NCI-H460 (cell line): ENCODE results near the gene ACOT2. TPM values are rescaled to one million over a fixed set of nuclear protein-coding genes. Genes with fewer than 3 reads are reported as not detected.

ENCODE experiments used
- DNase-seq: peaks from one replicate; pipeline ENCODE4 v3.0.0-alpha.2; 2016; ENCODE audit warnings: low read depth; ENCODE audit errors: extremely low read depth
- total RNA-seq: library from RNA; depleted of rRNA; stranded (reverse); fragments of >200 nt; shearing (Covaris generic); gene quantifications from 2 replicates; pipeline ENCODE4 v1.2.3, GENCODE V29; 2014; rRNA removed

Gene ACOT2
- total RNA-seq, 1 experiment from 2014 or later: 50.4 TPM

DNA sequence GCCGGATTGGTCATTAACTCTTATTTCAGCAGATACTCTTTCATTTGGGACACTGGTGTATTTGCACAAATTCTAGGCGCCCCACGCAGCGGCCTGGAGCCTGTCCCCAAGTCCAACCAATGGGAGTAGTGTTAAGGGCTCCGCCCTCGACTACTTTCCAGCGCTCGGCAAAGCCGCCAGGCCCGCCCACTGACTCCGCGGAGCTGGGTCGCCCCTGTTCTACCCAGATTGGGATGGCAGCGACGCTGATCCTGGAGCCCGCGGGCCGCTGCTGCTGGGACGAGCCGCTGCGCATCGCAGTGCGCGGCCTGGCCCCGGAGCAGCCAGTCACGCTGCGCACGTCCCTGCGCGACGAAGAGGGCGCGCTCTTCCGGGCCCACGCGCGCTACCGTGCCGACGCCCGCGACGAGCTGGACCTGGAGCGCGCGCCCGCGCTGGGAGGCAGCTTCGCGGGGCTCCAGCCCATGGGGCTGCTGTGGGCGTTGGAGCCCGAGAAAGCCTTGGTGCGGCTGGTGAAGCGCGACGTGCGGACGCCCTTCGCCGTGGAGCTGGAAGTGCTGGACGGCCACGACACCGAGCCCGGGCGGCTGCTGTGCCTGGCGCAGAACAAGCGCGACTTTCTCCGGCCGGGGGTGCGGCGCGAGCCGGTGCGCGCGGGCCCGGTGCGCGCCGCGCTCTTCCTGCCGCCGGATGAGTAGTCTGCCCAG is 43.5 kb downstream of the ACOT2 start, which contains the start of gene ACOT6:
ACOT6 (plus strand) TSS at position 179 of the 707 bp plus-strand sequence; CDS start at position 234, 55 bp downstream.
- DNase-seq: peak; percentile 69

- no peak for DNase-seq
Observed at GRCh38 chr14:73613046-73613383, 44.0 kb downstream of the ACOT2 start.

- DNase-seq: no peak
Observed at GRCh38 chr14:73613419-73613963, 44.5 kb downstream of the ACOT2 start.

DNA sequence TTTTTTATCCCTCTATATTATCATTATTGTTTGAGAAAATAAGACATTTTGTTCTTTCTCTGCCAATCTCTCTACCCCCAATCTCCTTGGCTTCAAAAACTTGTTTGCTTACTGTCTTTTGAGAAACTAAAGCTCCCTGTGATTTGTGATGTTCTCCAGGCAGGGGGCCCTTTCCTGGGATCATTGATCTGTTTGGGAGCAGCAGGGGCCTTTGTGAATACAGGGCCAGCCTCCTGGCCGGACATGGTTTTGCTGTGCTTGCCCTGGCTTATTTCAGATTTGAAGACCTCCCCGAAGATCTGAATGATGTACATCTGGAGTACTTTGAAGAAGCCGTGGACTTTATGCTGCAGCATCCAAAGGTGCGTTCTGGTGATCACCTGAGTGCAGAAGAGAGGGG is 47.8 kb downstream of the ACOT2 start:
- DNase-seq: no peak

GRCh38 chr14:73619524-73619923 is 50.5 kb downstream of the ACOT2 start:
- DNase-seq: no peak

GRCh38 chr14:73620268-73620667 is 51.3 kb downstream of the ACOT2 start:
- DNase-seq: no peak

DNA sequence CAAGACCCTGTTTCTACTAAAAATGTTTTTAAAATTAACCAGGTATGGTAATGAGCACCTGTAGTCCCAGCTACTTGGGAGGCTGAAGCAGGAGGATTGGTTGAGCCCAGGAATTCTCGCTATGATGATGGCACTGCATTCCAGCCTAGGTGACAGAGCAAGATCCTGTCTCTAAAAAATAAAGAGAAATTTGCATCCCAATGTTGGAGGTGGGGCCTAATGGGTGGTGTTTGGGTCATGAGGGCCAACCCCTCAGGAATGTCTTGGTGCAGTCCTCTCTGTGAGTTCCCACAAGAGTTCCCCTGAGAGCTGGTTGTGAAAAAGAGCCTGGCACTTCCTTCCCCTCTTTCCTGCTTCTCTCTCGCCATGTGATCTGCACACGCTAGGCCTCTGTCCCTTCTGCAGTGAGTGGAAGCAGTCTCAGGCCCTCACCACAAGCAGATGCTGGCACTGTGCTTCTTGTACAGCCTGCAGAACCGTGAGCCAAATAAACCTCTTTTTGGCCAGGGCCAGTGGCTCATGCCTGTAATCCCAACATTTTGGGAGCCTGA is 54.6 kb downstream of the ACOT2 start:
- no peak for DNase-seq

Other genes starting within 250 kb of the ACOT2 start
- 22.0 and 34.4 TPM in 2 replicates for gene NUMB, start 110.7 kb upstream of the ACOT2 start, total RNA-seq
- gene RIOX1, start 78.3 kb upstream of the ACOT2 start, total RNA-seq: 16.3 and 17.3 TPM in 2 replicates
- 2.7 and 3.2 TPM in 2 replicates for gene ACOT1, start 32.1 kb upstream of the ACOT2 start, total RNA-seq
- not detected in 2 replicates for gene HEATR4, start 10.3 kb upstream of the ACOT2 start, total RNA-seq
- 3.6 and 4.9 TPM in 2 replicates for gene ACOT4, start 22.7 kb downstream of the ACOT2 start, total RNA-seq
- not detected in 2 replicates for gene ACOT6, start 43.3 kb downstream of the ACOT2 start, total RNA-seq
- gene DNAL1, start 75.8 kb downstream of the ACOT2 start, total RNA-seq: 24.8 and 30.7 TPM in 2 replicates
- 72.9 and 78.4 TPM in 2 replicates for gene PNMA1, start 145.2 kb downstream of the ACOT2 start, total RNA-seq